HepG2 (cell line): ENCODE results near the gene ELAPOR1. TPM values are rescaled to one million over a fixed set of nuclear protein-coding genes. Genes with fewer than 3 reads are reported as not detected.

Source experiments
- ARNT2 ChIP-seq: sonication (generic); formaldehyde crosslinking; IDR thresholded peaks from 2 replicates; pipeline ENCODE4 v1.8.0; 2022; ENCODE audit warnings: mild to moderate bottlenecking, low read depth, missing genetic modification reagents, moderate library complexity
- DNMT3B ChIP-seq: conservative IDR thresholded peaks from 2 replicates; pipeline ENCODE4 v1.6.1; 2016; ENCODE audit warnings: missing biosample characterization, control low read depth
- FOSL1 ChIP-seq: sonication (generic); formaldehyde crosslinking; IDR thresholded peaks from 2 replicates; pipeline ENCODE4 v1.9.0; 2021; ENCODE audit warnings: missing genetic modification reagents, borderline replicate concordance
- GABPB1 ChIP-seq: IDR thresholded peaks from 2 replicates; pipeline ENCODE4 v1.6.1; 2016; ENCODE audit warnings: mild to moderate bottlenecking, missing genetic modification reagents, moderate library complexity, missing compliant biosample characterization
- HNRNPH1 ChIP-seq: fragments of 200-400 bp; formaldehyde crosslinking; optimal IDR thresholded peaks from 2 replicates; pipeline ENCODE3; 2017; ENCODE audit warnings: mild to moderate bottlenecking, low read depth, low read length
- HNRNPK ChIP-seq: fragments of 200-400 bp; formaldehyde crosslinking; IDR thresholded peaks from 2 replicates; pipeline ENCODE4 v1.6.1; 2018; ENCODE audit warnings: low read length, low read depth, moderate library complexity, mild to moderate bottlenecking; ENCODE audit not compliant: poor library complexity, severe bottlenecking
- KLF15 ChIP-seq: sonication (generic); formaldehyde crosslinking; IDR thresholded peaks from 2 replicates; pipeline ENCODE4 v1.8.1; 2023; ENCODE audit warnings: borderline replicate concordance, mild to moderate bottlenecking, inconsistent platforms, missing genetic modification reagents, mixed read lengths
- PHF20 ChIP-seq: sonication (generic); formaldehyde crosslinking; IDR thresholded peaks from 2 replicates; pipeline ENCODE4 v1.5.0; 2020; ENCODE audit warnings: mild to moderate bottlenecking, missing genetic modification reagents
- RXRB ChIP-seq: IDR thresholded peaks from 2 replicates; pipeline ENCODE4 v1.6.1; 2016; ENCODE audit warnings: borderline replicate concordance, missing genetic modification reagents, missing compliant biosample characterization
- SP1 ChIP-seq, 2 experiments: fragments of 450-650 bp in 1 of 2; sonication (generic) in 1 of 2; formaldehyde crosslinking in 1 of 2; IDR thresholded peaks; 2 replicates each; pipeline versions ENCODE4 v1.4.0 to v1.6.1; 2016 to 2020; ENCODE audit warnings: missing genetic modification reagents in 1 of 2
- SUZ12 ChIP-seq: fragments of 150-350 bp; IDR thresholded peaks from 2 replicates; pipeline ENCODE4 v1.6.1; 2014; ENCODE audit warnings: low read depth, low read length
- THYN1 ChIP-seq: sonication (generic); formaldehyde crosslinking; IDR thresholded peaks from 2 replicates; pipeline ENCODE4 v1.8.1; 2023; ENCODE audit warnings: low read depth, mild to moderate bottlenecking, moderate library complexity, missing genetic modification reagents, borderline replicate concordance
- ZFP41 ChIP-seq: sonication (generic); formaldehyde crosslinking; IDR thresholded peaks from 2 replicates; pipeline ENCODE4 v1.4.0; 2020; ENCODE audit warnings: mild to moderate bottlenecking, missing genetic modification reagents, borderline replicate concordance
- ZMYM3 ChIP-seq: sonication (generic); formaldehyde crosslinking; IDR thresholded peaks from 2 replicates; pipeline ENCODE4 v1.5.1; 2020; ENCODE audit warnings: mild to moderate bottlenecking, missing genetic modification reagents
- ZNF20 ChIP-seq: sonication (generic); formaldehyde crosslinking; IDR thresholded peaks from 2 replicates; pipeline ENCODE4 v1.4.0; 2020; ENCODE audit warnings: mild to moderate bottlenecking, moderate library complexity, missing genetic modification reagents
- ZSCAN31 ChIP-seq: sonication (generic); formaldehyde crosslinking; IDR thresholded peaks from 2 replicates; pipeline ENCODE4 v1.5.0; 2020; ENCODE audit warnings: low read depth, mild to moderate bottlenecking, missing genetic modification reagents
- polyA plus RNA-seq, 8 experiments: library from polyadenylated mRNA; depleted of rRNA in 3 of 8; stranded (reverse) in 7 of 8; unstranded in 1 of 8; fragments of >200 nt; fragmentation: Illumina TruSeq in 4 of 8; extraction: Trizol in 4 of 8; gene quantifications; 2 replicates each; pipeline versions ENCODE4 v1.2.1 to v1.2.3, GENCODE V29; 2011 to 2016; ENCODE audit warnings: low read depth in 4 of 8, missing spikeins in 1 of 8, mixed read lengths in 1 of 8; ENCODE audit not compliant: insufficient read depth in 1 of 8
- total RNA-seq, 5 experiments: library from RNA; depleted of rRNA; stranded (reverse); fragments of >200 nt; fragmentation: Illumina TruSeq; extraction: Trizol; gene quantifications; 2 replicates each; pipeline ENCODE4 v1.2.3, GENCODE V29; 2016; ENCODE audit warnings: low read depth in 1 of 5
- TF ChIP-seq, protein P1 (sequence below): sonication (generic); formaldehyde crosslinking; IDR thresholded peaks from 2 replicates; pipeline ENCODE4 v1.5.1; 2020; ENCODE audit warnings: mild to moderate bottlenecking, missing genetic modification reagents, borderline replicate concordance
- TF ChIP-seq, protein P2 (sequence below): IDR thresholded peaks from 2 replicates; pipeline ENCODE4 v1.6.1; 2016; ENCODE audit warnings: missing compliant biosample characterization, missing genetic modification reagents, borderline replicate concordance
- TF ChIP-seq, protein P3 (sequence below): sonication (generic); formaldehyde crosslinking; IDR thresholded peaks from 2 replicates; pipeline ENCODE4 v1.9.0; 2021; ENCODE audit warnings: missing genetic modification reagents, mild to moderate bottlenecking, borderline replicate concordance

ELAPOR1 gene
- total and polyA plus RNA-seq, 2 of the 13 experiments (the other 11 are each of a cell fraction or from before 2014, with no cell fraction given), result 0.13 to 0.20 TPM

DNA sequence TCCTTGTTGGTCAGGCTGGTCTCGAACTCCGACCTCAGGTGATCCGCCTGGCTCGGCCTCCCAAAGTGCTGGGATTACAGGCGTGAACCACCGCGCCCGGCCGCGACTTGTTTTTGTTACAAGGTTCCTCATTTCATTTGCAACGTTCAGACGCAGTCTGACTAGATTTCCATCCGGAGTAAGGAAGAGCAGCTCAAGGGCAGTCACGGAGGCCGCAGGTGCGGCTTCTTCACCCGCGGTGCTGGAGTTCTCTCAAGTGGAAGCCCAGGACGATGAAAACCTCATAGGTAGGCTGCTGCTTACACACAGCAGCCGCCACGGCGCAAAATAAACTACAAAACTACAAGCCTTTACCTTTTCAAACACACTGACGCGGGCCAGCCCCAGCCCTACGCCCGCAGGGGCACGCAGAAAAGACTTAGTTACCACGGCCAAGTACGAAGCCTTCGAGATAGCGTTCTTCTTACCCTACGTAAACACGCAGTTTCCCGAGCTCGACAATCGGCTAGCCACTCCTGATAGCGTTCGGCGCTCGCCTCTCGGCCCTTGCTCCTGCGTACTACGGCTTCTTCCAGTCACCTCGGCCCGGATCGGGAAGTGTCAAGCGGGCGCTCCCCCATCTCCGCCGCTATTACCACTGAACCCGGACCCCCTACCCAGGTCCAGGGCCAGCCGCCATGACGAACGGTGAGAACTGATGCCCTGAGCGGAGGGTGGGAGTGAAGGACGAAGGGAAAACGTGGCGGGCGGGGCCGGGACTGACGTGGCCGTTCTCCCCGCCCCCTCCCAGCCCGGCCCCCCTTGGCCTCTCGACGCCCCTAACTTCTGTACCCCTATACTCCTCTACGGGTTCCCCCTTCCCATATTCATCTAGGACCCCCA, 23.5 kb upstream of the ELAPOR1 start, which contains the start of gene TMEM167B (continued):
- TF ChIP-seq, protein P1, sequence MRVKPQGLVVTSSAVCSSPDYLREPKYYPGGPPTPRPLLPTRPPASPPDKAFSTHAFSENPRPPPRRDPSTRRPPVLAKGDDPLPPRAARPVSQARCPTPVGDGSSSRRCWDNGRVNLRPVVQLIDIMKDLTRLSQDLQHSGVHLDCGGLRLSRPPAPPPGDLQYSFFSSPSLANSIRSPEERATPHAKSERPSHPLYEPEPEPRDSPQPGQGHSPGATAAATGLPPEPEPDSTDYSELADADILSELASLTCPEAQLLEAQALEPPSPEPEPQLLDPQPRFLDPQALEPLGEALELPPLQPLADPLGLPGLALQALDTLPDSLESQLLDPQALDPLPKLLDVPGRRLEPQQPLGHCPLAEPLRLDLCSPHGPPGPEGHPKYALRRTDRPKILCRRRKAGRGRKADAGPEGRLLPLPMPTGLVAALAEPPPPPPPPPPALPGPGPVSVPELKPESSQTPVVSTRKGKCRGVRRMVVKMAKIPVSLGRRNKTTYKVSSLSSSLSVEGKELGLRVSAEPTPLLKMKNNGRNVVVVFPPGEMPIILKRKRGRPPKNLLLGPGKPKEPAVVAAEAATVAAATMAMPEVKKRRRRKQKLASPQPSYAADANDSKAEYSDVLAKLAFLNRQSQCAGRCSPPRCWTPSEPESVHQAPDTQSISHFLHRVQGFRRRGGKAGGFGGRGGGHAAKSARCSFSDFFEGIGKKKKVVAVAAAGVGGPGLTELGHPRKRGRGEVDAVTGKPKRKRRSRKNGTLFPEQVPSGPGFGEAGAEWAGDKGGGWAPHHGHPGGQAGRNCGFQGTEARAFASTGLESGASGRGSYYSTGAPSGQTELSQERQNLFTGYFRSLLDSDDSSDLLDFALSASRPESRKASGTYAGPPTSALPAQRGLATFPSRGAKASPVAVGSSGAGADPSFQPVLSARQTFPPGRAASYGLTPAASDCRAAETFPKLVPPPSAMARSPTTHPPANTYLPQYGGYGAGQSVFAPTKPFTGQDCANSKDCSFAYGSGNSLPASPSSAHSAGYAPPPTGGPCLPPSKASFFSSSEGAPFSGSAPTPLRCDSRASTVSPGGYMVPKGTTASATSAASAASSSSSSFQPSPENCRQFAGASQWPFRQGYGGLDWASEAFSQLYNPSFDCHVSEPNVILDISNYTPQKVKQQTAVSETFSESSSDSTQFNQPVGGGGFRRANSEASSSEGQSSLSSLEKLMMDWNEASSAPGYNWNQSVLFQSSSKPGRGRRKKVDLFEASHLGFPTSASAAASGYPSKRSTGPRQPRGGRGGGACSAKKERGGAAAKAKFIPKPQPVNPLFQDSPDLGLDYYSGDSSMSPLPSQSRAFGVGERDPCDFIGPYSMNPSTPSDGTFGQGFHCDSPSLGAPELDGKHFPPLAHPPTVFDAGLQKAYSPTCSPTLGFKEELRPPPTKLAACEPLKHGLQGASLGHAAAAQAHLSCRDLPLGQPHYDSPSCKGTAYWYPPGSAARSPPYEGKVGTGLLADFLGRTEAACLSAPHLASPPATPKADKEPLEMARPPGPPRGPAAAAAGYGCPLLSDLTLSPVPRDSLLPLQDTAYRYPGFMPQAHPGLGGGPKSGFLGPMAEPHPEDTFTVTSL (CRISPR knock-in tag), result no peak
- TF ChIP-seq FOSL1 (CRISPR knock-in tag) (no peak), HNRNPK (peak; percentile 31), DNMT3B (CRISPR knock-in tag) (peak; percentile 70), GABPB1 (CRISPR knock-in tag) (peak; percentile 87), KLF15 (CRISPR knock-in tag) (0 out of 2 replicates have a peak, but pooled peaks have one; percentile 56), SUZ12 (no peak), THYN1 (CRISPR knock-in tag) (no peak), ZMYM3 (CRISPR knock-in tag) (peak; percentile 86), HNRNPH1 (no peak), ZSCAN31 (CRISPR knock-in tag) (peak; percentile 46; the same call in 1 of the 2 replicates), SP1 (IDR thresholded peaks at IDR 0.05) (no peak), SP1 (CRISPR knock-in tag; IDR thresholded peaks at IDR 0.05) (peak; percentile 88), ZFP41 (no peak), ZNF20 (CRISPR knock-in tag) (0 out of 2 replicates have a peak, but pooled peaks have one; percentile 55), RXRB (peak; percentile 53), PHF20 (peak; percentile 89), ARNT2 (CRISPR knock-in tag) (peak; percentile 53)
- TF ChIP-seq, protein P2, sequence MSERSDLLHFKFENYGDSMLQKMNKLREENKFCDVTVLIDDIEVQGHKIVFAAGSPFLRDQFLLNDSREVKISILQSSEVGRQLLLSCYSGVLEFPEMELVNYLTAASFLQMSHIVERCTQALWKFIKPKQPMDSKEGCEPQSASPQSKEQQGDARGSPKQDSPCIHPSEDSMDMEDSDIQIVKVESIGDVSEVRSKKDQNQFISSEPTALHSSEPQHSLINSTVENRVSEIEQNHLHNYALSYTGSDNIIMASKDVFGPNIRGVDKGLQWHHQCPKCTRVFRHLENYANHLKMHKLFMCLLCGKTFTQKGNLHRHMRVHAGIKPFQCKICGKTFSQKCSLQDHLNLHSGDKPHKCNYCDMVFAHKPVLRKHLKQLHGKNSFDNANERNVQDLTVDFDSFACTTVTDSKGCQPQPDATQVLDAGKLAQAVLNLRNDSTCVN, result no peak; the same call in 1 of the 2 replicates
- TF ChIP-seq, protein P3, sequence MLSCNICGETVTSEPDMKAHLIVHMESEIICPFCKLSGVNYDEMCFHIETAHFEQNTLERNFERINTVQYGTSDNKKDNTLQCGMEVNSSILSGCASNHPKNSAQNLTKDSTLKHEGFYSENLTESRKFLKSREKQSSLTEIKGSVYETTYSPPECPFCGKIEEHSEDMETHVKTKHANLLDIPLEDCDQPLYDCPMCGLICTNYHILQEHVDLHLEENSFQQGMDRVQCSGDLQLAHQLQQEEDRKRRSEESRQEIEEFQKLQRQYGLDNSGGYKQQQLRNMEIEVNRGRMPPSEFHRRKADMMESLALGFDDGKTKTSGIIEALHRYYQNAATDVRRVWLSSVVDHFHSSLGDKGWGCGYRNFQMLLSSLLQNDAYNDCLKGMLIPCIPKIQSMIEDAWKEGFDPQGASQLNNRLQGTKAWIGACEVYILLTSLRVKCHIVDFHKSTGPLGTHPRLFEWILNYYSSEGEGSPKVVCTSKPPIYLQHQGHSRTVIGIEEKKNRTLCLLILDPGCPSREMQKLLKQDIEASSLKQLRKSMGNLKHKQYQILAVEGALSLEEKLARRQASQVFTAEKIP (CRISPR knock-in tag), result no peak
